Sciatic nerve (tissue), 2 donors: Measurements from ENCODE around the gene IL19. TPM values are rescaled to one million over a fixed set of nuclear protein-coding genes. Genes with fewer than 3 reads are reported as not detected.
A peak's percentile ranks its signal among the peaks of the same experiment; 100 is the strongest.

ENCODE experiments used
- ATAC-seq: fragments of 200-7000 bp; cut with Tn5 transposase; one replicate; pipeline ENCODE4 v1.9.1; 2020; ENCODE audit warnings: mild to moderate bottlenecking, moderate library complexity
- DNase-seq: peaks from one replicate; pipeline ENCODE4 v3.0.0-alpha.2; 2020; ENCODE audit warnings: low spot score
- intact Hi-C: fragments of 100-400 bp; cut with DNase I; formaldehyde crosslinking; loops from one replicate; pipeline ENCODE4 v1.14.2; 2022
- total RNA-seq: library from RNA; stranded (reverse); fragmentation: NEBNext Ultra II Directional; extraction: Animal tissue kit (Norgen Biotek cat#: 25700); gene quantifications from one replicate; pipeline ENCODE4 v1.2.1, GENCODE V29; 2021
- donor health status: DM: no; HTN: no; CAD: no.
- donor health status: DM: no; HTN: no; CAD: no.

Gene IL19
- total RNA-seq, 1 donor from 2014 or later = not detected

GRCh38 chr1:206868264-206868663 is 97.7 kb downstream of the IL19 start:
- no peak for ATAC-seq
- intact Hi-C loops = no loop called here
- no peak for DNase-seq

- DNase-seq = no peak
- intact Hi-C loops = no loop called here
- ATAC-seq = no peak
Observed at GRCh38 chr1:206872139-206872538, 101.6 kb downstream of the IL19 start.

- no peak for ATAC-seq
Observed at GRCh38 chr1:206873603-206874188, 103.1 kb downstream of the IL19 start.

GRCh38 chr1:206875752-206876377 is 105.3 kb downstream of the IL19 start:
- ATAC-seq (no peak), DNase-seq (no peak)
- intact Hi-C loops = no loop called here

More at GRCh38 chr1:206873603-206874188, 103.1 kb downstream of the IL19 start:
- no peak for DNase-seq
- intact Hi-C loops = no loop called here

- intact Hi-C loops = no loop called here
- DNase-seq = no peak
- ATAC-seq = no peak
Observed at GRCh38 chr1:206878456-206878855, 107.9 kb downstream of the IL19 start.

- intact Hi-C loops = no loop called here
- ATAC-seq = no peak
- DNase-seq = no peak
Observed at GRCh38 chr1:206880314-206880713, 109.7 kb downstream of the IL19 start.

GRCh38 chr1:206882555-206882954 is 112.0 kb downstream of the IL19 start:
- intact Hi-C loops = no loop called here
- DNase-seq (no peak), ATAC-seq (no peak)

- ATAC-seq = no peak
- intact Hi-C loops = no loop called here
Observed at GRCh38 chr1:206883160-206883559, 112.6 kb downstream of the IL19 start.

GRCh38 chr1:206883876-206884275 is 113.3 kb downstream of the IL19 start:
- no peak for ATAC-seq
- intact Hi-C loops = no loop called here
- no peak for DNase-seq

More at GRCh38 chr1:206883160-206883559, 112.6 kb downstream of the IL19 start:
- no peak for DNase-seq

GRCh38 chr1:206885341-206886060 is 114.9 kb downstream of the IL19 start:
- DNase-seq = no peak
- ATAC-seq = no peak
- intact Hi-C loops = no loop called here

GRCh38 chr1:206886831-206887230 is 116.3 kb downstream of the IL19 start:
- ATAC-seq (no peak), DNase-seq (no peak)
- intact Hi-C loops = no loop called here

GRCh38 chr1:206887701-206888100 is 117.1 kb downstream of the IL19 start:
- ATAC-seq = no peak
- DNase-seq = no peak
- intact Hi-C loops = no loop called here

GRCh38 chr1:206890125-206891060 is 119.8 kb downstream of the IL19 start:
- no peak for DNase-seq
- ATAC-seq = peak; percentile 62
- intact Hi-C loops = no loop called here

- no peak for DNase-seq
- no peak for ATAC-seq
- intact Hi-C loops = no loop called here
Observed at GRCh38 chr1:206891412-206891811, 120.8 kb downstream of the IL19 start.

Other genes with a start within 250 kb of the IL19 start
- 54.1 TPM for gene EIF2D, start 158.3 kb upstream of the IL19 start, total RNA-seq
- 9.5 TPM for gene DYRK3, start 135.2 kb upstream of the IL19 start, total RNA-seq
- 56.3 TPM for gene MAPKAPK2, start 85.9 kb upstream of the IL19 start, total RNA-seq
- 1.1 TPM for gene IL10, start 1.7 kb downstream of the IL19 start, total RNA-seq
- gene IL20, start 94.8 kb downstream of the IL19 start, total RNA-seq = not detected
- gene IL24, start 126.7 kb downstream of the IL19 start, total RNA-seq = not detected
- gene FCMR, start 151.2 kb downstream of the IL19 start, total RNA-seq = 5.0 TPM
- 0.49 TPM for gene PIGR, start 175.7 kb downstream of the IL19 start, total RNA-seq
- gene FCAMR, start 199.7 kb downstream of the IL19 start, total RNA-seq = not detected